HepG2 (cell line): ENCODE data around the gene LIMK2. TPM values are rescaled to one million over a fixed set of nuclear protein-coding genes. Genes with fewer than 3 reads are reported as not detected.

Source experiments
- ATAC-seq: fragments of 200-7000 bp; cut with Tn5 transposase; 3 replicates; pipeline ENCODE4 v1.9.1; 2020; ENCODE audit warnings: mild to moderate bottlenecking, moderate library complexity
- BruUV-seq: library from RNA; stranded (reverse); fragments of 400-500 nt; replicated peaks from 2 replicates; lab custom pipeline; 2021; lab: Mats Ljungman, UMichigan
- CTCF ChIA-PET: fragments of 300-600 bp; formaldehyde crosslinking; extraction: SDS; loops from one replicate; lab custom pipeline; 2021; ENCODE audit warnings: low total read pairs, inconsistent platforms, low intra/inter-chr PET ratio; lab: Yijun Ruan, JAX
- POLR2A ChIA-PET: fragments of 350-600 bp; sonication (Branson Sonifier 250); formaldehyde crosslinking; loops from one replicate; lab custom pipeline; 2020; ENCODE audit warnings: antibody characterized with exemption, inconsistent platforms; lab: Yijun Ruan, JAX
- DNase-seq: peaks from one replicate; pipeline ENCODE4 v3.0.0-alpha.2; 2015; ENCODE audit warnings: low spot score
- FAIRE-seq: peaks from 3 replicates; lab custom pipeline; 2011; peaks lifted over from hg19 to GRCh38; lab: Jason Lieb, UNC
- H2AFZ ChIP-seq: one replicate; pipeline ENCODE4 v1.6.1; 2011; ENCODE audit warnings: low read length, inconsistent platforms
- H3K27ac ChIP-seq: fragments of 300-600 bp; 3 replicates; pipeline ENCODE4 v1.8.0; 2011; ENCODE audit warnings: mixed run types, mild to moderate bottlenecking, mixed read lengths, low read length, inconsistent platforms; ENCODE audit not compliant: insufficient read depth; ENCODE audit errors: extremely low read length
- H3K27me3 ChIP-seq, 2 experiments: fragments of 200-600 bp in 1 of 2; 2 replicates in 1 of 2; 3 replicates in 1 of 2; pipeline versions ENCODE4 v1.6.0 to v1.8.0; 2011; ENCODE audit warnings: low read length in 2 of 2, mild to moderate bottlenecking in 2 of 2, moderate library complexity in 2 of 2, inconsistent platforms in 1 of 2; ENCODE audit not compliant: insufficient read depth in 2 of 2, control insufficient read depth in 1 of 2
- H3K36me3 ChIP-seq, 2 experiments: fragments of 200-600 bp in 1 of 2; replicated peaks in 1 of 2; 2 replicates in 1 of 2; 3 replicates in 1 of 2; pipeline versions ENCODE4 v1.5.1 to v1.8.0; 2011; ENCODE audit warnings: low read length in 2 of 2, inconsistent platforms in 1 of 2; ENCODE audit not compliant: insufficient read depth in 2 of 2, control insufficient read depth in 1 of 2
- H3K4me1 ChIP-seq: 2 replicates; pipeline ENCODE4 v1.5.1; 2012; ENCODE audit warnings: low read length, inconsistent platforms; ENCODE audit not compliant: insufficient read depth
- H3K4me2 ChIP-seq: 2 replicates; pipeline ENCODE4 v1.6.0; 2011; ENCODE audit warnings: low read depth, low read length, inconsistent platforms
- H3K4me3 ChIP-seq, 3 experiments: fragments of 200-600 bp in 1 of 3; sonication (generic), shearing (Covaris generic) in 1 of 3; replicated peaks in 1 of 3; 2 replicates each; pipeline ENCODE4 v1.5.1; 2011 to 2016; ENCODE audit warnings: low read length in 3 of 3, inconsistent platforms in 2 of 3, low read depth in 2 of 3, mild to moderate bottlenecking in 2 of 3, control low read depth in 1 of 3, mixed read lengths in 1 of 3; ENCODE audit not compliant: insufficient read depth in 1 of 3
- H3K79me2 ChIP-seq: one replicate; pipeline ENCODE4 v1.6.1; 2011; ENCODE audit warnings: low read length, inconsistent platforms; ENCODE audit not compliant: insufficient read depth
- H3K9ac ChIP-seq: 2 replicates; pipeline ENCODE4 v1.6.0; 2011; ENCODE audit warnings: mild to moderate bottlenecking, low read depth, low read length, inconsistent platforms; ENCODE audit not compliant: insufficient read depth
- H3K9me3 ChIP-seq: 2 replicates; pipeline ENCODE4 v1.5.1; 2012; ENCODE audit warnings: mild to moderate bottlenecking, low read length
- H4K20me1 ChIP-seq: 2 replicates; pipeline ENCODE4 v1.6.0; 2011; ENCODE audit warnings: inconsistent platforms, mild to moderate bottlenecking, low read length, moderate library complexity; ENCODE audit not compliant: insufficient read depth
- POLR2G ChIP-seq: fragments of 200-400 bp; formaldehyde crosslinking; IDR thresholded peaks from 2 replicates; pipeline ENCODE4 v1.6.1; 2018; ENCODE audit warnings: mild to moderate bottlenecking, low read depth, low read length, moderate library complexity
- RBM22 ChIP-seq: fragments of 200-400 bp; formaldehyde crosslinking; optimal IDR thresholded peaks from 2 replicates; pipeline ENCODE3; 2017; ENCODE audit warnings: mild to moderate bottlenecking, low read length, moderate library complexity
- ZNF75D ChIP-seq: sonication (generic); formaldehyde crosslinking; IDR thresholded peaks from 2 replicates; pipeline ENCODE4 v1.8.1; 2023; ENCODE audit warnings: missing genetic modification reagents, mild to moderate bottlenecking, borderline replicate concordance
- WGBS: methylation state at CpG from one replicate; pipeline ENCODE4 v1.1.6; 2017; ENCODE audit warnings: low lambda C conversion rate; 5-methylcytosine and 5-hydroxymethylcytosine counted together
- in situ Hi-C: cut with HindIII; loops from 2 replicates; pipeline ENCODE4 v1.10.0; 2017; ENCODE audit warnings: low pct_unique_long_range_greater_than_20kb; ENCODE audit not compliant: extremely low pct_ligation_motif_present
- intact Hi-C: fragments of 100-400 bp; cut with micrococcal nuclease; formaldehyde crosslinking; loops from one replicate; pipeline ENCODE4 v1.10.0; 2022; ENCODE audit not compliant: unreplicated experiment
- polyA plus RNA-seq, 8 experiments: library from polyadenylated mRNA; depleted of rRNA in 3 of 8; stranded (reverse) in 7 of 8; unstranded in 1 of 8; fragments of >200 nt; fragmentation: Illumina TruSeq in 4 of 8; extraction: Trizol in 4 of 8; gene quantifications; 2 replicates each; pipeline versions ENCODE4 v1.2.1 to v1.2.3, GENCODE V29; 2011 to 2016; ENCODE audit warnings: low read depth in 4 of 8, missing spikeins in 1 of 8, mixed read lengths in 1 of 8; ENCODE audit not compliant: insufficient read depth in 1 of 8
- total RNA-seq, 5 experiments: library from RNA; depleted of rRNA; stranded (reverse); fragments of >200 nt; fragmentation: Illumina TruSeq; extraction: Trizol; gene quantifications; 2 replicates each; pipeline ENCODE4 v1.2.3, GENCODE V29; 2016; ENCODE audit warnings: low read depth in 1 of 5
- TF ChIP-seq, protein P1 (sequence below), 2 experiments: sonication (generic) in 1 of 2; formaldehyde crosslinking in 1 of 2; IDR thresholded peaks; 2 replicates each; pipeline versions ENCODE4 v1.5.1 to v1.6.1; 2011 to 2020; ENCODE audit warnings: borderline replicate concordance in 1 of 2, low read depth in 1 of 2, low read length in 1 of 2, mild to moderate bottlenecking in 1 of 2, missing genetic modification reagents in 1 of 2, moderate library complexity in 1 of 2

Gene LIMK2
- total and polyA plus RNA-seq, 2 of the 13 experiments (the other 11 are each of a cell fraction or from before 2014, with no cell fraction given) = 20.9 to 29.8 TPM

GRCh38 chr22:31281733-31282132, 69.6 kb downstream of the LIMK2 start:
- CTCF ChIA-PET = no interaction called here
- FAIRE-seq (no peak), DNase-seq (no peak), ATAC-seq (no peak)
- H3K27me3 ChIP-seq = no peaks in the 10 kb centered on the region
- H3K4me1 ChIP-seq = peaks cover 22% of the 10 kb centered on the region
- WGBS = 72% methylated on average over 4 of the region's 4 CpGs
- no peak overlapping the region for H2AFZ ChIP-seq
- no peak overlapping the region for H3K4me2 ChIP-seq
- no peaks in the 10 kb centered on the region for H3K79me2 ChIP-seq
- TF ChIP-seq, protein P1, sequence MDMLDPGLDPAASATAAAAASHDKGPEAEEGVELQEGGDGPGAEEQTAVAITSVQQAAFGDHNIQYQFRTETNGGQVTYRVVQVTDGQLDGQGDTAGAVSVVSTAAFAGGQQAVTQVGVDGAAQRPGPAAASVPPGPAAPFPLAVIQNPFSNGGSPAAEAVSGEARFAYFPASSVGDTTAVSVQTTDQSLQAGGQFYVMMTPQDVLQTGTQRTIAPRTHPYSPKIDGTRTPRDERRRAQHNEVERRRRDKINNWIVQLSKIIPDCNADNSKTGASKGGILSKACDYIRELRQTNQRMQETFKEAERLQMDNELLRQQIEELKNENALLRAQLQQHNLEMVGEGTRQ (IDR thresholded peaks at IDR 0.05; ENCODE audit: low read depth, low read length) = no peak
- TF ChIP-seq, protein P1 (CRISPR knock-in tag; IDR thresholded peaks at IDR 0.05; ENCODE audit: borderline replicate concordance) = no peak
- TF ChIP-seq RBM22 (peak; percentile 82), POLR2G (peak; percentile 44; the same call in 1 of the 2 replicates), ZNF75D (CRISPR knock-in tag) (no peak)
- POLR2A ChIA-PET = interaction anchor here (1.3 kb wide), 1 partner anchor 9 kb away, joined by 5 read pairs; no protein-coding TSS in a partner anchor
- H3K27ac ChIP-seq = no peak overlapping the region
- H3K9ac ChIP-seq = no peak overlapping the region
- no peaks in the 10 kb centered on the region for H4K20me1 ChIP-seq
- no peak overlapping the region for H3K4me3 ChIP-seq
- H3K36me3 ChIP-seq = peaks cover 10 to 19% of the 10 kb centered on the region in 2 experiments
- no TSS peak for BruUV-seq
- intact Hi-C loops (no loop called here), in situ Hi-C loops (no loop called here)
- no peaks in the 10 kb centered on the region for H3K9me3 ChIP-seq
